ENCODE measurements around the gene FRMD3. TPM values are rescaled to one million over a fixed set of nuclear protein-coding genes. Genes with fewer than 3 reads are reported as not detected.

Gene FRMD3
- total and polyA plus RNA-seq, 7 experiments from 2014 or later: 0.85 to 2.5 (median 0.97) TPM; not detected in 1

DNA sequence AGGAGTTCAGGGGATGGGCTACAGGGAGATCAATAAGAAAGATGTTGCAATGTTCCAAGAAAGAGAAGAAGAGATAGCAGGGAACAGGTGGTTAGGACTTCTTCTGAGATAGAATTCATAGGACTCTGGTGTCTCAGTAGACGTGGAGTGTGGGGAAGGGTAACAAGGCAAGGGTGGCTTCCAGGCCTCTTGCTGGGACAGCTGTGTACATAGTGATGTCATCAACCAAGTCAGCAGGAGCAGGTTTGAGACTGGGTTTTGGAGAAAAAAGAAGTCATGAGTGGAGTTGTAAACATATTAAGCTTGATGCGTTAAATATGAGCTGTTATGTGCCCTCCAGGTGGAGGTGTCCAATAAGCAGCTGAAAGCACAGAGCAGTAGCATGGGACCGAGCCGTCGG, 263.4 kb downstream of the FRMD3 start:
- DNase-seq (no peak), ATAC-seq (no peak)
- no peaks in the 10 kb centered on the region for H3K27me3 ChIP-seq (ENCODE audit: control insufficient read depth in 2 of 2, insufficient read depth in 2 of 2, low read length in 2 of 2)
- peaks cover 0 to 8% (median 0%) of the 10 kb centered on the region in 5 donors for H3K36me3 Mint-ChIP-seq
- intact Hi-C loops (cut with micrococcal nuclease): no loop called here
- H3K36me3 ChIP-seq (ENCODE audit: control insufficient read depth in 2 of 3, insufficient read depth in 3 of 3, low read length in 3 of 3): no peaks in the 10 kb centered on the region
- H3K9me3 ChIP-seq (ENCODE audit: control insufficient read depth in 2 of 3, low read length in 3 of 3): no peaks in the 10 kb centered on the region
- H3K4me1 ChIP-seq (ENCODE audit: control insufficient read depth in 2 of 2, insufficient read depth in 2 of 2, low read length in 2 of 2): no peaks in the 10 kb centered on the region
- ChIA-PET POLR2A (no interaction called here), CTCF (interaction anchor here (0.6 kb wide), 1 partner anchor 1049 kb away, joined by 3 read pairs; no protein-coding TSS in a partner anchor)
- no peak overlapping the region for H3K4me3 Mint-ChIP-seq
- no peak overlapping the region for H3K27ac Mint-ChIP-seq
- H3K4me1 Mint-ChIP-seq: no peaks in the 10 kb centered on the region
- H3K4me3 ChIP-seq (ENCODE audit: low read length): no peak overlapping the region
- no peak overlapping the region for H3K27ac ChIP-seq (ENCODE audit: low read depth, low read length)
- H3K27me3 Mint-ChIP-seq: no peaks in the 10 kb centered on the region
- peaks cover 0 to 4% (median 3%) of the 10 kb centered on the region in 11 donors for H3K9me3 Mint-ChIP-seq

DNA sequence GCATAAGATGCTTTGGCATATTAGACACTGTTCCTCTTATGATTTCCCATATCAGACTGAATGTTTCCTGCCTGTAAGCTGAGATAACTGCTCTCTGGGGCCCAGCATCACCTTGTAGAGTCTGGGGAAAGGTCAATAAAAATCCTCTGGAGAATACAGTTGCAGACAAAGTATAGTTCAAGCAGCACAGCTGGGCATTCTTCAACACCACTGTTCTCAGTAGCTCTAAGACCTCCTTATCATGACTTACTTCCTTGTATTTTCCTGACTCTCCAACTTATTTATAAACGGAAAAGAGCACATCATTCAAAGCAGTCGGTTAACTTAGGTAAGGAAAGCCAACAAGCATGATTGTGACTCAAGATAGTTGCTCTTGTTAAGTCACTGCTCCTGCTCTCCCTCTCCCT, 266.5 kb downstream of the FRMD3 start:
- intact Hi-C loops (cut with micrococcal nuclease): no loop called here
- Histone ChIP-seq H3K9me3 (ENCODE audit: control insufficient read depth in 2 of 3, low read length in 3 of 3) (no peaks in the 10 kb centered on the region), H3K27me3 (ENCODE audit: control insufficient read depth in 2 of 2, insufficient read depth in 2 of 2, low read length in 2 of 2) (no peaks in the 10 kb centered on the region), H3K4me1 (ENCODE audit: control insufficient read depth in 2 of 2, insufficient read depth in 2 of 2, low read length in 2 of 2) (no peaks in the 10 kb centered on the region), H3K4me3 (ENCODE audit: low read length) (no peak overlapping the region), H3K27ac (ENCODE audit: low read depth, low read length) (no peak overlapping the region), H3K36me3 (ENCODE audit: control insufficient read depth in 2 of 3, insufficient read depth in 3 of 3, low read length in 3 of 3) (no peaks in the 10 kb centered on the region)
- H3K9me3 Mint-ChIP-seq: peaks cover 0 to 4% (median 0%) of the 10 kb centered on the region in 11 donors
- no peak overlapping the region for H3K4me3 Mint-ChIP-seq
- DNase-seq (no peak), ATAC-seq (no peak)
- H3K36me3 Mint-ChIP-seq: no peaks in the 10 kb centered on the region
- POLR2A ChIA-PET: no interaction called here
- CTCF ChIA-PET: no interaction called here
- H3K27ac Mint-ChIP-seq: no peak overlapping the region
- H3K27me3 Mint-ChIP-seq: no peaks in the 10 kb centered on the region
- no peaks in the 10 kb centered on the region for H3K4me1 Mint-ChIP-seq

DNA sequence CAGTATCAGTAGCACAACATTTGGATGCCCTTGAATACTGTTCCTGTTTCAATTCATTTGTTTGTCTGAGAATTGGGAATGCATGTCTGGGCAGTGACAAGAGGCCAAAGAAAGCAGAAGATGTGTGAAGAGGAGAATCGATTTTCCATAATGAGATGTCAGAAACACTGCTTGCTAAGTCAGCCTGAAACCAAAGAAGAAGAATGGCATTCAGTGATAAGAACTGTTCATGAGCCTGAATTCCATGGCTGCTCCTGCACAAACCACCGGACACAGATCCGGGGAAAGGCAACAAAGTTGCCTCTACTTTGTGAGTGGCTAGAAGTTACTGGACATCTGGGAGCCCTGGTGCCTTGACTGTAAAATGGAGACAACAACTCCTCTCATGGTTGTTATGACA, 268.1 kb downstream of the FRMD3 start:
- no peaks in the 10 kb centered on the region for H3K4me1 ChIP-seq (ENCODE audit: control insufficient read depth in 2 of 2, insufficient read depth in 2 of 2, low read length in 2 of 2)
- no peak for ATAC-seq
- peaks cover 0 to 4% (median 0%) of the 10 kb centered on the region in 11 donors for H3K9me3 Mint-ChIP-seq
- no peaks in the 10 kb centered on the region for H3K36me3 ChIP-seq (ENCODE audit: control insufficient read depth in 2 of 3, insufficient read depth in 3 of 3, low read length in 3 of 3)
- no peak for DNase-seq
- ChIA-PET CTCF (no interaction called here), POLR2A (no interaction called here)
- H3K27me3 Mint-ChIP-seq: no peaks in the 10 kb centered on the region
- H3K4me1 Mint-ChIP-seq: no peaks in the 10 kb centered on the region
- no peak overlapping the region for H3K4me3 ChIP-seq (ENCODE audit: low read length)
- intact Hi-C loops (cut with micrococcal nuclease): no loop called here
- H3K4me3 Mint-ChIP-seq: no peak overlapping the region
- H3K27ac Mint-ChIP-seq: no peak overlapping the region
- H3K27me3 ChIP-seq (ENCODE audit: control insufficient read depth in 2 of 2, insufficient read depth in 2 of 2, low read length in 2 of 2): no peaks in the 10 kb centered on the region
- H3K36me3 Mint-ChIP-seq: no peaks in the 10 kb centered on the region
- no peak overlapping the region for H3K27ac ChIP-seq (ENCODE audit: low read depth, low read length)
- H3K9me3 ChIP-seq (ENCODE audit: control insufficient read depth in 2 of 3, low read length in 3 of 3): no peaks in the 10 kb centered on the region

GRCh38 chr9:83267741-83268140, 270.5 kb downstream of the FRMD3 start:
- H3K36me3 Mint-ChIP-seq: no peaks in the 10 kb centered on the region
- peaks cover 0 to 4% (median 0%) of the 10 kb centered on the region in 5 donors for H3K27me3 Mint-ChIP-seq
- H3K27me3 ChIP-seq (ENCODE audit: control insufficient read depth in 2 of 2, insufficient read depth in 2 of 2, low read length in 2 of 2): no peaks in the 10 kb centered on the region
- intact Hi-C loops (cut with micrococcal nuclease): no loop called here
- H3K4me1 ChIP-seq (ENCODE audit: control insufficient read depth in 2 of 2, insufficient read depth in 2 of 2, low read length in 2 of 2): no peaks in the 10 kb centered on the region
- H3K4me1 Mint-ChIP-seq: no peaks in the 10 kb centered on the region
- ATAC-seq: no peak
- no peak for DNase-seq
- no peaks in the 10 kb centered on the region for H3K36me3 ChIP-seq (ENCODE audit: control insufficient read depth in 2 of 3, insufficient read depth in 3 of 3, low read length in 3 of 3)
- no peak overlapping the region for H3K4me3 ChIP-seq (ENCODE audit: low read length)
- H3K27ac ChIP-seq (ENCODE audit: low read depth, low read length): no peak overlapping the region
- no peak overlapping the region for H3K4me3 Mint-ChIP-seq
- H3K27ac Mint-ChIP-seq: no peak overlapping the region
- POLR2A ChIA-PET: no interaction called here
- CTCF ChIA-PET: no interaction called here
- no peaks in the 10 kb centered on the region for H3K9me3 ChIP-seq (ENCODE audit: control insufficient read depth in 2 of 3, low read length in 3 of 3)
- H3K9me3 Mint-ChIP-seq: peaks cover 0 to 4% (median 0%) of the 10 kb centered on the region in 11 donors

GRCh38 chr9:83266666-83267496, 271.3 kb downstream of the FRMD3 start:
- H3K9me3 Mint-ChIP-seq: peaks cover 0 to 4% (median 0%) of the 10 kb centered on the region in 11 donors
- DNase-seq (no peak), ATAC-seq (no peak)
- CTCF ChIA-PET: no interaction called here
- peaks cover 0 to 4% (median 0%) of the 10 kb centered on the region in 5 donors for H3K27me3 Mint-ChIP-seq
- H3K4me3 Mint-ChIP-seq: no peak overlapping the region
- Histone ChIP-seq H3K9me3 (ENCODE audit: control insufficient read depth in 2 of 3, low read length in 3 of 3) (no peaks in the 10 kb centered on the region), H3K27me3 (ENCODE audit: control insufficient read depth in 2 of 2, insufficient read depth in 2 of 2, low read length in 2 of 2) (no peaks in the 10 kb centered on the region), H3K36me3 (ENCODE audit: control insufficient read depth in 2 of 3, insufficient read depth in 3 of 3, low read length in 3 of 3) (no peaks in the 10 kb centered on the region), H3K27ac (ENCODE audit: low read depth, low read length) (no peak overlapping the region), H3K4me1 (ENCODE audit: control insufficient read depth in 2 of 2, insufficient read depth in 2 of 2, low read length in 2 of 2) (no peaks in the 10 kb centered on the region), H3K4me3 (ENCODE audit: low read length) (no peak overlapping the region)
- H3K36me3 Mint-ChIP-seq: no peaks in the 10 kb centered on the region
- H3K27ac Mint-ChIP-seq: no peak overlapping the region
- POLR2A ChIA-PET: no interaction called here
- intact Hi-C loops (cut with micrococcal nuclease): no loop called here
- H3K4me1 Mint-ChIP-seq: peaks cover 0 to 1% (median 0%) of the 10 kb centered on the region in 7 donors

DNA sequence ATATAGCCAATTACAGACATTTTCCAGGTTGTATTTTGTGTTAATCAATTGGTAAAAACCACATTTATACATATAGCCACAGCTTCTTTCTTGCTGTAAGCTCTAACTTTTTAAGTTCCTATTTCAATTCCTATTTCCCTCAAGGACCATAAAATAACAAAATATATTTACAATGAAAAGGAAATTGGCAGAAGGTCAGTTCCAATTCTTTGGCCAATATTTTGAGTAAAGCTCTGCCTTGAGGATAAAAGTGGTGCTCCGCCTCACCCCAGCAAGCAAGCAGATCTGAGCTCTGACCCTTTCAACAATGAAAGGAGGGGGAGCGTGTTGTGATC, 271.9 kb downstream of the FRMD3 start:
- Mint-ChIP-seq H3K4me1 (peaks cover 0 to 1% (median 0%) of the 10 kb centered on the region in 7 donors), H3K36me3 (no peaks in the 10 kb centered on the region), H3K9me3 (no peaks in the 10 kb centered on the region), H3K27ac (no peak overlapping the region), H3K27me3 (peaks cover 0 to 4% (median 0%) of the 10 kb centered on the region in 5 donors), H3K4me3 (no peak overlapping the region)
- no peak for DNase-seq
- H3K27me3 ChIP-seq (ENCODE audit: control insufficient read depth in 2 of 2, insufficient read depth in 2 of 2, low read length in 2 of 2): no peaks in the 10 kb centered on the region
- no peaks in the 10 kb centered on the region for H3K36me3 ChIP-seq (ENCODE audit: control insufficient read depth in 2 of 3, insufficient read depth in 3 of 3, low read length in 3 of 3)
- H3K4me3 ChIP-seq (ENCODE audit: low read length): no peak overlapping the region
- H3K27ac ChIP-seq (ENCODE audit: low read depth, low read length): no peak overlapping the region
- ChIA-PET POLR2A (no interaction called here), CTCF (no interaction called here)
- intact Hi-C loops (cut with micrococcal nuclease): no loop called here
- no peak for ATAC-seq
- no peaks in the 10 kb centered on the region for H3K9me3 ChIP-seq (ENCODE audit: control insufficient read depth in 2 of 3, low read length in 3 of 3)
- no peaks in the 10 kb centered on the region for H3K4me1 ChIP-seq (ENCODE audit: control insufficient read depth in 2 of 2, insufficient read depth in 2 of 2, low read length in 2 of 2)

DNA sequence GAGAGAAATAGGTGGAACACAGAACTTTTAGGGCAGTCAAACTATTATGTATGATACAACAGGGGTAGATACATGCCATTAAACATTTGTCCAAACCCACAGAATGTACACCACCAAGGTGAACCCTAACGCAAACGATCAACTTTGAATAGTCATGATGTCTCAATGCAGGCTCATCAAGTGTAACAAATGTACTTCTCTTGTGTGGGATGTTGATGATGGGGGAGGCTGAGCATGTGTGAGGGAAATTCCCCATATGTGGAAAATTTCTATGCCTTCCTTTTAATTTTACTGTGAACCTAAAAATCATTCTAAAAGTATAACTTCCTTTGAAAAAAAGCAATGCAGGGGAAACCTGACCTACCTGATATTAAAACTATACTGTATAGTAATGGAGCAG, 273.9 kb downstream of the FRMD3 start:
- no peaks in the 10 kb centered on the region for H3K9me3 ChIP-seq (ENCODE audit: control insufficient read depth in 2 of 3, low read length in 3 of 3)
- H3K4me1 ChIP-seq (ENCODE audit: control insufficient read depth in 2 of 2, insufficient read depth in 2 of 2, low read length in 2 of 2): no peaks in the 10 kb centered on the region
- CTCF ChIA-PET: no interaction called here
- H3K36me3 ChIP-seq (ENCODE audit: control insufficient read depth in 2 of 3, insufficient read depth in 3 of 3, low read length in 3 of 3): no peaks in the 10 kb centered on the region
- Mint-ChIP-seq H3K4me3 (no peak overlapping the region), H3K36me3 (no peaks in the 10 kb centered on the region), H3K27me3 (peaks cover 0 to 4% (median 0%) of the 10 kb centered on the region in 5 donors), H3K27ac (no peak overlapping the region), H3K9me3 (no peaks in the 10 kb centered on the region), H3K4me1 (peaks cover 0 to 1% (median 0%) of the 10 kb centered on the region in 7 donors)
- DNase-seq (no peak), ATAC-seq (no peak)
- H3K4me3 ChIP-seq (ENCODE audit: low read length): no peak overlapping the region
- H3K27me3 ChIP-seq (ENCODE audit: control insufficient read depth in 2 of 2, insufficient read depth in 2 of 2, low read length in 2 of 2): no peaks in the 10 kb centered on the region
- POLR2A ChIA-PET: no interaction called here
- H3K27ac ChIP-seq (ENCODE audit: low read depth, low read length): no peak overlapping the region
- intact Hi-C loops (cut with micrococcal nuclease): no loop called here
